GM12878 (cell line): ENCODE data around the gene TXNL4A.

Experiments
- BCL3 ChIP-seq: IDR thresholded peaks from 2 replicates; pipeline ENCODE4 v1.6.1; 2011; ENCODE audit warnings: borderline replicate concordance, low read depth, mild to moderate bottlenecking, moderate library complexity, low read length; ENCODE audit not compliant: insufficient read depth, poor library complexity, severe bottlenecking
- CTCF ChIP-seq, 3 experiments: IDR thresholded peaks in 2 of 3; conservative IDR thresholded peaks in 1 of 3; 2 replicates each; pipeline ENCODE4 v1.5.1; 2011; ENCODE audit warnings: low read depth in 3 of 3, low read length in 3 of 3, mild to moderate bottlenecking in 3 of 3, control low read depth in 2 of 3, moderate library complexity in 2 of 3, inconsistent platforms in 1 of 3, mixed read lengths in 1 of 3; ENCODE audit not compliant: control insufficient read depth in 2 of 3, insufficient read depth in 1 of 3; ENCODE audit errors: extremely low read depth in 1 of 3
- EZH2 ChIP-seq: IDR thresholded peaks from 2 replicates; pipeline ENCODE4 v1.6.1; 2012; ENCODE audit warnings: low read depth, mild to moderate bottlenecking, control low read depth, inconsistent platforms, low read length, borderline replicate concordance; ENCODE audit not compliant: control insufficient read depth
- FOS ChIP-seq: IDR thresholded peaks from 3 replicates; pipeline ENCODE4 v1.6.1; 2011; ENCODE audit warnings: borderline replicate concordance; ENCODE audit not compliant: insufficient read length; ENCODE audit errors: extremely low read depth
- MEF2A ChIP-seq: IDR thresholded peaks from 2 replicates; pipeline ENCODE4 v1.6.1; 2011; ENCODE audit warnings: low read depth, mild to moderate bottlenecking, low read length, moderate library complexity; ENCODE audit not compliant: insufficient read depth
- POLR2AphosphoS5 ChIP-seq: IDR thresholded peaks from 2 replicates; pipeline ENCODE4 v1.6.1; 2011; ENCODE audit warnings: mild to moderate bottlenecking, low read length, inconsistent platforms
- USF1 ChIP-seq: IDR thresholded peaks from 2 replicates; pipeline ENCODE4 v1.6.1; 2011; ENCODE audit warnings: borderline replicate concordance, low read depth, mild to moderate bottlenecking, moderate library complexity, mixed read lengths, low read length; ENCODE audit not compliant: insufficient read depth; ENCODE audit errors: extremely low read length

- TF ChIP-seq POLR2AphosphoS5 (peak; percentile 86), BCL3 (no peak), CTCF (IDR thresholded peaks at IDR 0.05 in 2 of 3, conservative IDR thresholded peaks at IDR 0.05 in 1 of 3; ENCODE audit: control insufficient read depth in 2 of 3, extremely low read depth in 1 of 3, insufficient read depth in 1 of 3, low read depth in 3 of 3, low read length in 3 of 3) (peak; percentile 34 to 69 (median 41); a peak in 4 of 6 replicates), USF1 (no peak), FOS (no peak), MEF2A (no peak), EZH2 (no peak)
Observed at GRCh38 chr18:79988071-79988450, 302 bp downstream of the TXNL4A start.
